Activated T-cell treated with anti-CD3 and anti-CD28 coated beads, Interleukin-2, amount 50 U/mL, for 24 hours (primary cell): ENCODE measurements around the gene CNBD2.
"Not testable (repeated sequence)": the region's sequence is repeated elsewhere in the genome, so short reads cannot be mapped to it uniquely, and the experiment has no call there.

Experiments
- DNase-seq: peaks from one replicate; pipeline ENCODE4 v3.0.0-alpha.2; 2020
- H3K27ac Mint-ChIP-seq: 2 replicates; pipeline ENCODE4 v1.8.0; 2020; ENCODE audit warnings: mild to moderate bottlenecking, mixed read lengths
- H3K27me3 Mint-ChIP-seq: 2 replicates; pipeline ENCODE4 v1.8.0; 2020; ENCODE audit warnings: mixed read lengths
- H3K36me3 Mint-ChIP-seq: 2 replicates; pipeline ENCODE4 v1.8.0; 2020; ENCODE audit warnings: low read depth, mixed read lengths
- H3K4me1 Mint-ChIP-seq: 2 replicates; pipeline ENCODE4 v1.8.0; 2020; ENCODE audit warnings: low read depth, mixed read lengths
- H3K4me3 Mint-ChIP-seq: 2 replicates; pipeline ENCODE4 v1.8.0; 2020; ENCODE audit warnings: mild to moderate bottlenecking, moderate library complexity, mixed read lengths
- H3K9me3 Mint-ChIP-seq: 2 replicates; pipeline ENCODE4 v1.8.0; 2020; ENCODE audit warnings: mixed read lengths

The CNBD2 gene

GRCh38 chr20:36028106-36028808 lies 59.9 kb downstream of the CNBD2 start:
- Mint-ChIP-seq H3K36me3 (no peaks in the 10 kb centered on the region), H3K27ac (no peak overlapping the region), H3K4me1 (no peaks in the 10 kb centered on the region), H3K27me3 (no peaks in the 10 kb centered on the region), H3K4me3 (no peak overlapping the region), H3K9me3 (no peaks in the 10 kb centered on the region)
- no peak for DNase-seq

GRCh38 chr20:36030149-36030548 lies 61.8 kb downstream of the CNBD2 start:
- H3K4me3 Mint-ChIP-seq: no peak overlapping the region
- DNase-seq: no peak
- H3K27me3 Mint-ChIP-seq: no peaks in the 10 kb centered on the region
- H3K27ac Mint-ChIP-seq: no peak overlapping the region
- H3K9me3 Mint-ChIP-seq: no peaks in the 10 kb centered on the region
- H3K36me3 Mint-ChIP-seq: no peaks in the 10 kb centered on the region
- no peaks in the 10 kb centered on the region for H3K4me1 Mint-ChIP-seq

GRCh38 chr20:36031806-36032205 lies 63.4 kb downstream of the CNBD2 start:
- Mint-ChIP-seq H3K36me3 (no peaks in the 10 kb centered on the region), H3K4me1 (no peaks in the 10 kb centered on the region), H3K4me3 (no peak overlapping the region), H3K27ac (no peak overlapping the region), H3K9me3 (no peaks in the 10 kb centered on the region), H3K27me3 (no peaks in the 10 kb centered on the region)
- DNase-seq: no peak

GRCh38 chr20:36034875-36035274 lies 66.5 kb downstream of the CNBD2 start:
- Mint-ChIP-seq H3K27ac (no peak overlapping the region), H3K36me3 (no peaks in the 10 kb centered on the region), H3K4me3 (no peak overlapping the region), H3K4me1 (no peaks in the 10 kb centered on the region), H3K27me3 (no peaks in the 10 kb centered on the region), H3K9me3 (no peaks in the 10 kb centered on the region)
- DNase-seq: no peak

- no peak overlapping the region for H3K4me3 Mint-ChIP-seq
- H3K4me1 Mint-ChIP-seq: no peaks in the 10 kb centered on the region
- H3K9me3 Mint-ChIP-seq: no peaks in the 10 kb centered on the region
- H3K36me3 Mint-ChIP-seq: no peaks in the 10 kb centered on the region
- no peaks in the 10 kb centered on the region for H3K27me3 Mint-ChIP-seq
- no peak overlapping the region for H3K27ac Mint-ChIP-seq
- DNase-seq: no peak
Observed at GRCh38 chr20:36035745-36036144, 67.4 kb downstream of the CNBD2 start.

- DNase-seq: no peak
- Mint-ChIP-seq H3K9me3 (no peaks in the 10 kb centered on the region), H3K4me1 (no peaks in the 10 kb centered on the region), H3K27ac (no peak overlapping the region), H3K36me3 (no peaks in the 10 kb centered on the region), H3K27me3 (no peaks in the 10 kb centered on the region), H3K4me3 (no peak overlapping the region)
Observed at GRCh38 chr20:36036688-36037087, 68.3 kb downstream of the CNBD2 start.

GRCh38 chr20:36040571-36040970 lies 72.2 kb downstream of the CNBD2 start:
- Mint-ChIP-seq H3K36me3 (peaks cover 12% of the 10 kb centered on the region), H3K4me1 (peaks cover 9% of the 10 kb centered on the region), H3K27me3 (no peaks in the 10 kb centered on the region), H3K4me3 (no peak overlapping the region), H3K9me3 (no peaks in the 10 kb centered on the region), H3K27ac (no peak overlapping the region)
- no peak for DNase-seq

GRCh38 chr20:36043441-36043840 lies 75.1 kb downstream of the CNBD2 start:
- H3K4me1 Mint-ChIP-seq: peaks cover 30% of the 10 kb centered on the region
- no peaks in the 10 kb centered on the region for H3K27me3 Mint-ChIP-seq
- no peak overlapping the region for H3K4me3 Mint-ChIP-seq
- H3K9me3 Mint-ChIP-seq: no peaks in the 10 kb centered on the region
- no peak for DNase-seq
- H3K27ac Mint-ChIP-seq: no peak overlapping the region
- peaks cover 41% of the 10 kb centered on the region for H3K36me3 Mint-ChIP-seq

- H3K4me1 Mint-ChIP-seq: peaks cover 35% of the 10 kb centered on the region
- no peak overlapping the region for H3K4me3 Mint-ChIP-seq
- no peaks in the 10 kb centered on the region for H3K9me3 Mint-ChIP-seq
- no peaks in the 10 kb centered on the region for H3K27me3 Mint-ChIP-seq
- DNase-seq: no peak
- peak overlapping the region; percentile 68 for H3K27ac Mint-ChIP-seq
- peaks cover 46% of the 10 kb centered on the region for H3K36me3 Mint-ChIP-seq
Observed at GRCh38 chr20:36043892-36044515, 75.6 kb downstream of the CNBD2 start.

GRCh38 chr20:36045373-36045714 lies 77.0 kb downstream of the CNBD2 start:
- Mint-ChIP-seq H3K36me3 (peaks cover 59% of the 10 kb centered on the region), H3K9me3 (no peaks in the 10 kb centered on the region), H3K4me3 (no peak overlapping the region), H3K27me3 (no peaks in the 10 kb centered on the region), H3K4me1 (peaks cover 38% of the 10 kb centered on the region), H3K27ac (no peak overlapping the region)
- no peak for DNase-seq

- not testable (repeated sequence) for H3K9me3 Mint-ChIP-seq, H3K27me3 Mint-ChIP-seq, H3K27ac Mint-ChIP-seq, DNase-seq
- peaks cover 42% of the 10 kb centered on the region for H3K4me1 Mint-ChIP-seq
- H3K4me3 Mint-ChIP-seq: peak overlapping the region; percentile 2
- H3K36me3 Mint-ChIP-seq: peaks cover 59% of the 10 kb centered on the region
Observed at GRCh38 chr20:36046073-36046798, 77.8 kb downstream of the CNBD2 start.

- Mint-ChIP-seq H3K4me3 (peak overlapping the region; percentile 95), H3K4me1 (peaks cover 42% of the 10 kb centered on the region), H3K36me3 (peaks cover 57% of the 10 kb centered on the region), H3K27ac (peak overlapping the region; percentile 93)
- not testable (repeated sequence) for DNase-seq, H3K27me3 Mint-ChIP-seq, H3K9me3 Mint-ChIP-seq
Observed at GRCh38 chr20:36049408-36049807, 81.0 kb downstream of the CNBD2 start.

- Mint-ChIP-seq H3K36me3 (peaks cover 46% of the 10 kb centered on the region), H3K9me3 (no peaks in the 10 kb centered on the region), H3K27me3 (no peaks in the 10 kb centered on the region), H3K4me1 (peaks cover 40% of the 10 kb centered on the region), H3K4me3 (peak overlapping the region; percentile 95), H3K27ac (peak overlapping the region; percentile 93)
- DNase-seq: peak; percentile 96
Observed at GRCh38 chr20:36050436-36051317, 82.3 kb downstream of the CNBD2 start.

- Mint-ChIP-seq H3K27ac (peak overlapping the region; percentile 93), H3K36me3 (peaks cover 38% of the 10 kb centered on the region), H3K4me1 (peaks cover 33% of the 10 kb centered on the region), H3K9me3 (no peaks in the 10 kb centered on the region), H3K27me3 (no peaks in the 10 kb centered on the region), H3K4me3 (peak overlapping the region; percentile 95)
- no peak for DNase-seq
Observed at GRCh38 chr20:36051318-36052116, 83.1 kb downstream of the CNBD2 start.
